GM18520 (cell line): ENCODE results near the gene MT4.

ENCODE experiments used
- ATAC-seq: cut with Tn5 transposase; IDR thresholded peaks from one replicate; pipeline ENCODE4 v1.9.1; 2021; ENCODE audit not compliant: unreplicated experiment

Gene MT4

GRCh38 chr16:56601325-56601724, 36.5 kb downstream of the MT4 start:
- ATAC-seq, result no peak

- no peak for ATAC-seq
These were observed 38.7 kb downstream of the MT4 start for GRCh38 chr16:56603589-56603988.

- no peak for ATAC-seq
These were observed 40.1 kb downstream of the MT4 start for GRCh38 chr16:56604966-56605365.

GRCh38 chr16:56605475-56605874, 40.6 kb downstream of the MT4 start:
- no peak for ATAC-seq

- no peak for ATAC-seq
These were observed 41.2 kb downstream of the MT4 start for GRCh38 chr16:56606071-56606475.

GRCh38 chr16:56606476-56607108, 41.7 kb downstream of the MT4 start:
- no peak for ATAC-seq

GRCh38 chr16:56607109-56607618, 42.3 kb downstream of the MT4 start:
- ATAC-seq, result no peak

GRCh38 chr16:56607675-56608042, 42.8 kb downstream of the MT4 start:
- no peak for ATAC-seq

- ATAC-seq, result peak; percentile 81
These were observed 43.4 kb downstream of the MT4 start, which contains the start of gene MT2A for GRCh38 chr16:56608043-56608875. Gene MT2A (plus strand): TSS chr16:56608584. CDS start chr16:56608656, 72 bp downstream.

GRCh38 chr16:56608876-56609462, 44.1 kb downstream of the MT4 start:
- no peak for ATAC-seq

- no peak for ATAC-seq
These were observed 44.6 kb downstream of the MT4 start for GRCh38 chr16:56609463-56609921.

GRCh38 chr16:56610017-56610608, 45.2 kb downstream of the MT4 start:
- ATAC-seq, result no peak

GRCh38 chr16:56610609-56611111, 45.8 kb downstream of the MT4 start:
- ATAC-seq, result no peak

GRCh38 chr16:56611281-56611833, 46.5 kb downstream of the MT4 start:
- ATAC-seq, result no peak

- ATAC-seq, result no peak
These were observed 48.8 kb downstream of the MT4 start for GRCh38 chr16:56613706-56614105.

- ATAC-seq, result no peak
These were observed 49.7 kb downstream of the MT4 start for GRCh38 chr16:56614549-56614991.

- no peak for ATAC-seq
These were observed 50.5 kb downstream of the MT4 start for GRCh38 chr16:56615353-56615752.

GRCh38 chr16:56616608-56617211, 51.8 kb downstream of the MT4 start:
- no peak for ATAC-seq

- ATAC-seq, result no peak
These were observed 52.6 kb downstream of the MT4 start for GRCh38 chr16:56617212-56618085.
